Stimulated activated CD4-positive, alpha-beta T cell treated with anti-CD3 and anti-CD28 coated beads, Interleukin-1b, Interleukin-23, amount 100 ng/mL, for 24 hours (primary cell): Measurements from ENCODE around the gene CNPY3.

Experiments used
- DNase-seq, 4 experiments: peaks; one replicate each; pipeline ENCODE4 v3.0.0-alpha.2; 2020; ENCODE audit warnings: low read depth in 4 of 4, low spot score in 1 of 4

Gene CNPY3

GRCh38 chr6:42958125-42958524 is 28.8 kb downstream of the CNPY3 start:
- no peak for DNase-seq

GRCh38 chr6:42959917-42960242 is 30.6 kb downstream of the CNPY3 start:
- DNase-seq = no peak

DNA sequence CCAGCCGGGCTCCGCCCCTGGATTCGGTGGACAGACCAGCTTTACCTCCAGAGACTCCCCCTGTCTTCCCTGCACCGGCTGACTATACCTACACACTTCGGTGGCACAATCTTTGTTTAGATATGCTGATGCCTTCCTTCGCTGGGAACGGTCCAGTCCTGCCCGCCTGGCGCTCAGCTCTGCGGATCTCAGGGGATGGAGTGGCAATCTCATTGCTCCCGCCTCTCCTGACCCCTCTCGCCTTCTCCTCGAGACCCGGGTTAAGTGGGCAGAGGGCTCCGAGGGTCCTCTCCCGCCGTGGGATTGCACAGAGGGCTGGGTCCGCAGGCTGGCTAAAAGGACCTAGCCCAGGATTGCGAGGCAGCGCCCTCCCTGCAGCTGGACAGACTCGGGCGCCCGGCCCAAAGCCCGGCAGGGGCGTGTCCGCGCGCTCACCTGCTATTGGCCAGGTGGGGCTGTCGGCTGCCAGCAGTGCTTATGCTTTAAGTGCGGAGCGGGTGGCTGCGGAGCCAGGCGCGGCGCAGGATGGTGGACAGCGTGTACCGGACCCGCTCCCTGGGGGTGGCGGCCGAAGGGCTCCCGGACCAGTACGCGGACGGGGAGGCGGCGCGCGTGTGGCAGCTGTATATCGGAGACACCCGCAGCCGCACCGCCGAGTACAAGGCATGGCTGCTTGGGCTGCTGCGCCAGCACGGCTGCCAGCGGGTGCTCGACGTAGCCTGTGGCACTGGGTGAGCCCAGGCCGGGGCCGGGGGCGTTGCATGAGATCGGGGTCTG is 31.2 kb downstream of the CNPY3 start, which contains the start of gene GNMT:
TSS of gene GNMT (plus strand) at position 512 of the 777 bp plus-strand sequence. CDS start at position 526, 14 bp downstream.
- DNase-seq = no peak

GRCh38 chr6:42961020-42961470 is 31.8 kb downstream of the CNPY3 start:
- no peak for DNase-seq

- DNase-seq = no peak
Measured at GRCh38 chr6:42962096-42962495, 32.8 kb downstream of the CNPY3 start.

GRCh38 chr6:42962502-42963178 is 33.4 kb downstream of the CNPY3 start:
- DNase-seq = no peak

DNA sequence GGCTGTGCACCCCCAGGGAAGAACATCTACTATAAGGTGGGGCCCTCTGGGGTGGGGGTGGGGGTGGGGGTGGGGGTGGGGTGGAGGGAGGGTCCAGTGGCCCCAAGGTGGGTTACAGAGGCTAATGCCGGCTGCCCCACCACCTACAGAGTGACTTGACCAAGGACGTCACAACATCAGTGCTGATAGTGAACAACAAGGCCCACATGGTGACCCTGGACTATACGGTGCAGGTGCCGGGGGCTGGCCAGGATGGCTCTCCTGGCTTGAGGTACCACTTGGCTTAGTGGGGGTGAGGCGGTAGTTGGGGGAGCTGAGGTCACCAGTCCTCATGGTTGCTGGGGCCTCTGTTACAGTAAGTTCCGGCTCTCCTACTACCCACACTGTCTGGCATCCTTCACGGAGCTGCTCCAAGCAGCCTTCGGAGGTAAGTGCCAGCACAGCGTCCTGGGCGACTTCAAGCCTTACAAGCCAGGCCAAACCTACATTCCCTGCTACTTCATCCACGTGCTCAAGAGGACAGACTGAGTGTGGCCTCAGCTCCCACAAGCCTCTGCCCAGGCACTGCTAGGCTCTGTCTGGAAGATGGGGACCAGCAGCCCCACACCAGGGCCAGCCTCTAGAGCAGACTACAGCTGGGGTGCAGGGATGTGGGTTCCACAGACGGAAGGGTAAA is 34.0 kb downstream of the CNPY3 start:
- DNase-seq = no peak

- no peak for DNase-seq
Measured at GRCh38 chr6:42963855-42964605, 34.8 kb downstream of the CNPY3 start.

DNA sequence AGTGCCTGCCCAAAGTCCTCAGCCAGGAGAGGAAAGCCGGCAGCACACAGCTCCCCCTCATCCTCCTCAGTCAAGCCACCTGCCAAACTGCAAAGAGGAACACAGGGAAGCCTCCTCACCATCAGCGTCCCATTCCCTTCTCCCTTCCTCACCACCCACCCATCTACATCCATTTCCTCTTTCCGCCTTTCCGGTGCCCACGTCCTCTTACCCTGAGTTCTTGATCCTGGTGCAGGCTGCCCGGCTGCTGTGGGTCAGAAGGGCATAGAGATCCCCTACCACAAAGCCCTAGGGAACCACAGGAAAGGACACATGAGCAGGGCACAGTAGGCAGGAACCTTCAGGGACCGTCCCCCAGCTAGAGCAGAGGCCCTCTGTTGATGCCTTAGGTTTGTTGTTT is 37.3 kb downstream of the CNPY3 start:
- no peak for DNase-seq

GRCh38 chr6:42967228-42967627 is 37.9 kb downstream of the CNPY3 start:
- no peak for DNase-seq

GRCh38 chr6:42968126-42968701 is 38.9 kb downstream of the CNPY3 start:
- DNase-seq = no peak

- DNase-seq = no peak
Measured at GRCh38 chr6:42968783-42969182, 39.5 kb downstream of the CNPY3 start.

DNA sequence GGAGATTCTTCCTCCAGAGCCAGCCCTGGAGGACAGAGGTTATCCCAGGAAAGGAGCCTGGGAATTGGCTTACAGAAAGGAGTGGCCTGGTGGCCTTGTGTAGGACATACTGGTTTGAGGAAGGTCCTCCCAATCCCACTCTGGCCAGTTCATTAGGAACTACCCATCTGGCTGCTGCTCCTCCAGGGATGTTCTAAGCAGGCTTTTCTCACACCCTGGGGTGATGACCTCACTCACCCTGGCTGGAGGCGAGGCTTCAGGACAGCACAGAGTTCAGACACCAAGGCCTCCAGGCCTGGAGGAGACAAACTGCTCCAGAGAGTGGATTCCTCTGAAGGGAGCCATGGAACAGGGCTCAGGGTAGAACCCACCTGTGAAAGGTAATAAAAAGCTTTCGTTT is 40.2 kb downstream of the CNPY3 start:
- DNase-seq = no peak

DNA sequence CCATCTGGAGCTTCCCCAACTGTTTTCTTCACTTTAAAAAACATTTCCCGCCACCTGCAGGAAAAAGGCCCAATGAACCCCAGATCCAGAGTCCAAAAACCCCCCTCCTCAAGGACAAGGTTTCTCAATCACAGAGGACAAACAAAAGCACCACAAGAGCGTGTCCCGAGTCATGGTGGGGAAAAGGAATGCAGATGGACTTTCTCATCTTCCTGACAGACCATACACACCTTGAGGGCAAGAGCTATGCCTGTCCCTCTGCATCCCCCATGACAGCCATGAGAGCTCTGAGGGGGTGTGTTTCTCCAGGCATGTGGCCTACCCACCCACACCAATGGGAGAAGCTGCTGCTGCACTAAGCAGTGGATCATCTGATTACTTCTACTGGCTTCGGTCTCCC is 40.7 kb downstream of the CNPY3 start:
- no peak for DNase-seq

- DNase-seq = no peak
Measured at GRCh38 chr6:42970871-42971612, 41.8 kb downstream of the CNPY3 start.

DNA sequence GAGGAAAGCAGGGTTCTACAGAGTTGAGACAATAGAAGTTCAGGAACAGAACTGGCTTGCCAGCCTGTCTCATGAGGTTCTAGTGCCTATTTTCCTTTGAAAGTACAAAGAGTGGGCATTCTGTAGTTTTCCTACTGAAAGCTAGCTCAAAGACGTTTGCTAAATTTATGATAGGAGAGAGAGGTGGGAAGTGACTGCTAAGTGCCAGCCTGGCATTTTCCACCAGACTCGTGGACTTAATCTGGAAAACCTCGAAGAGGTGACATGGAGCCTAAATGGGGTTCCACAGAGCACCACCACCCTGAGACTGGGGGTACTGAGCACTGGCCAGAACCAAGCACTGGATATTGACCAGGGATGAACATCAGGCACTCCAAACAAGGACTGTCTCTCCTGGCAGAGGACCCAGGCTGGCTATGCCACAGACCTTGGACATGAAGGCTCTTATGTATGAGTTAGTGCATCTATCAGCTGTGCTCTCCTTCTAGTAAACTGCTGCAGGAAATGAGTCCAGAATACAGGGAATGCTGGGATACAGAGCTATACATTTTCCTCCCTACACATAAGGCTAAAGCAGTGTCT is 42.6 kb downstream of the CNPY3 start:
- DNase-seq = no peak

GRCh38 chr6:42973926-42974325 is 44.6 kb downstream of the CNPY3 start:
- no peak for DNase-seq

- DNase-seq = no peak
Measured at GRCh38 chr6:42974919-42975505, 45.7 kb downstream of the CNPY3 start.

GRCh38 chr6:42978487-42978838 is 49.2 kb downstream of the CNPY3 start:
- no peak for DNase-seq
